Measurements from ENCODE around the gene RHEB. TPM values are rescaled to one million over a fixed set of nuclear protein-coding genes. Genes with fewer than 3 reads are reported as not detected.

The RHEB gene
- polyA plus RNA-seq, 1 experiment: 154 TPM

GRCh38 chr7:151551820-151552219 is 32.1 kb upstream of the RHEB start:
- H3K4me3 ChIP-seq (ENCODE audit: low read depth, low read length): no peak overlapping the region
- H3K9me3 ChIP-seq (ENCODE audit: control insufficient read depth, insufficient read depth, low read length): no peaks in the 10 kb centered on the region; the same call in 1 of the 2 replicates
- peaks cover 2% of the 10 kb centered on the region for H3K27me3 ChIP-seq (ENCODE audit: control insufficient read depth, insufficient read depth, low read length)
- no peak for DNase-seq (ENCODE audit: low read depth, low spot score)
- ChIA-PET CTCF (interaction anchor here (1.0 to 1.5 kb wide), 2 partner anchors 207 to 208 kb away, joined by 3 to 4 read pairs; no protein-coding TSS in a partner anchor), POLR2A (interaction anchor here (0.7 kb wide), 1 partner anchor 46 kb away, joined by 5 read pairs; no protein-coding TSS in a partner anchor)
- TF ChIP-seq CTCF (IDR thresholded peaks at IDR 0.05; ENCODE audit: low read depth, low read length): no peak
- H3K27ac ChIP-seq (ENCODE audit: low read depth, low read length): no peak overlapping the region

- Histone ChIP-seq H3K9me3 (ENCODE audit: control insufficient read depth, insufficient read depth, low read length) (no peaks in the 10 kb centered on the region; the same call in 1 of the 2 replicates), H3K27ac (ENCODE audit: low read depth, low read length) (peak overlapping the region; percentile 68), H3K27me3 (ENCODE audit: control insufficient read depth, insufficient read depth, low read length) (peaks cover 9% of the 10 kb centered on the region), H3K4me3 (ENCODE audit: low read depth, low read length) (no peak overlapping the region)
- no peak for TF ChIP-seq CTCF (IDR thresholded peaks at IDR 0.05; ENCODE audit: low read depth, low read length)
- POLR2A ChIA-PET: interaction anchor here (0.9 to 1.4 kb wide), 3 partner anchors 8 to 91 kb away, joined by 3 to 13 read pairs (median 4); no protein-coding TSS in a partner anchor
- peak; percentile 79 for DNase-seq (ENCODE audit: low read depth, low spot score)
- CTCF ChIA-PET: interaction anchor here (1.5 kb wide), 1 partner anchor 208 kb away, joined by 4 read pairs; no protein-coding TSS in a partner anchor
Observed at GRCh38 chr7:151550656-151551286, 31.1 kb upstream of the RHEB start.

- no peaks in the 10 kb centered on the region; the same call in 1 of the 2 replicates for H3K9me3 ChIP-seq (ENCODE audit: control insufficient read depth, insufficient read depth, low read length)
- H3K4me3 ChIP-seq (ENCODE audit: low read depth, low read length): no peak overlapping the region
- ChIA-PET CTCF (no interaction called here), POLR2A (interaction anchor here (0.6 to 1.4 kb wide), 3 partner anchors 9 to 90 kb away, joined by 3 to 13 read pairs (median 4); no protein-coding TSS in a partner anchor)
- H3K27ac ChIP-seq (ENCODE audit: low read depth, low read length): no peak overlapping the region
- TF ChIP-seq CTCF (IDR thresholded peaks at IDR 0.05; ENCODE audit: low read depth, low read length): no peak
- H3K27me3 ChIP-seq (ENCODE audit: control insufficient read depth, insufficient read depth, low read length): peaks cover 12% of the 10 kb centered on the region
- no peak for DNase-seq (ENCODE audit: low read depth, low spot score)
Observed at GRCh38 chr7:151549644-151550043, 29.9 kb upstream of the RHEB start.

- ChIA-PET CTCF (no interaction called here), POLR2A (no interaction called here)
- Histone ChIP-seq H3K4me3 (ENCODE audit: low read depth, low read length) (no peak overlapping the region), H3K27ac (ENCODE audit: low read depth, low read length) (no peak overlapping the region), H3K27me3 (ENCODE audit: control insufficient read depth, insufficient read depth, low read length) (peaks cover 12% of the 10 kb centered on the region), H3K9me3 (ENCODE audit: control insufficient read depth, insufficient read depth, low read length) (no peaks in the 10 kb centered on the region; the same call in 1 of the 2 replicates)
- TF ChIP-seq CTCF (IDR thresholded peaks at IDR 0.05; ENCODE audit: low read depth, low read length): no peak
- no peak for DNase-seq (ENCODE audit: low read depth, low spot score)
Observed at GRCh38 chr7:151549083-151549482, 29.4 kb upstream of the RHEB start.

GRCh38 chr7:151544183-151544582 is 24.5 kb upstream of the RHEB start:
- H3K4me3 ChIP-seq (ENCODE audit: low read depth, low read length): no peak overlapping the region
- H3K27me3 ChIP-seq (ENCODE audit: control insufficient read depth, insufficient read depth, low read length): peaks cover 12% of the 10 kb centered on the region
- no peak overlapping the region for H3K27ac ChIP-seq (ENCODE audit: low read depth, low read length)
- DNase-seq (ENCODE audit: low read depth, low spot score): no peak
- POLR2A ChIA-PET: no interaction called here
- CTCF ChIA-PET: no interaction called here
- no peak for TF ChIP-seq CTCF (IDR thresholded peaks at IDR 0.05; ENCODE audit: low read depth, low read length)
- no peaks in the 10 kb centered on the region for H3K9me3 ChIP-seq (ENCODE audit: control insufficient read depth, insufficient read depth, low read length)

All from AG04450 (cell line).